GM20431 (cell line): Measurements from ENCODE around the gene AHDC1.

Source experiments
- in situ Hi-C: fragments of 300-500 bp; cut with MseI, MboI; formaldehyde crosslinking; loops from one replicate; pipeline ENCODE4 v1.15.0; 2020; ENCODE audit warnings: low sequenced_read_pairs; ENCODE audit not compliant: unreplicated experiment

AHDC1 gene

GRCh38 chr1:27568300-27569087 is 35.5 kb downstream of the AHDC1 start:
- in situ Hi-C loops, result no loop called here

GRCh38 chr1:27567971-27568299 is 36.0 kb downstream of the AHDC1 start:
- in situ Hi-C loops, result no loop called here

- in situ Hi-C loops, result no loop called here
Measured at GRCh38 chr1:27567146-27567526, 36.8 kb downstream of the AHDC1 start.

GRCh38 chr1:27566462-27567145 is 37.3 kb downstream of the AHDC1 start:
- in situ Hi-C loops, result no loop called here

- in situ Hi-C loops, result no loop called here
Measured at GRCh38 chr1:27564710-27565649, 39.0 kb downstream of the AHDC1 start.

- in situ Hi-C loops, result no loop called here
Measured at GRCh38 chr1:27563591-27564471, 40.1 kb downstream of the AHDC1 start.

- in situ Hi-C loops, result no loop called here
Measured at GRCh38 chr1:27563341-27563590, 40.7 kb downstream of the AHDC1 start.

- in situ Hi-C loops, result no loop called here
Measured at GRCh38 chr1:27562534-27563340, 41.2 kb downstream of the AHDC1 start.

GRCh38 chr1:27562021-27562420 is 41.9 kb downstream of the AHDC1 start:
- in situ Hi-C loops, result no loop called here

- in situ Hi-C loops, result no loop called here
Measured at GRCh38 chr1:27561124-27561899, 42.6 kb downstream of the AHDC1 start.

GRCh38 chr1:27560268-27561123 is 43.4 kb downstream of the AHDC1 start:
- in situ Hi-C loops, result no loop called here

GRCh38 chr1:27559466-27560030 is 44.4 kb downstream of the AHDC1 start:
- in situ Hi-C loops, result no loop called here

- in situ Hi-C loops, result no loop called here
Measured at GRCh38 chr1:27557596-27558340, 46.2 kb downstream of the AHDC1 start.

- in situ Hi-C loops, result no loop called here
Measured at GRCh38 chr1:27556781-27557595, 47.0 kb downstream of the AHDC1 start.

- in situ Hi-C loops, result no loop called here
Measured at GRCh38 chr1:27556435-27556780, 47.5 kb downstream of the AHDC1 start.
